Right lobe of liver (tissue), 6 donors: ENCODE measurements around the gene MIOS. TPM values are rescaled to one million over a fixed set of nuclear protein-coding genes. Genes with fewer than 3 reads are reported as not detected.

ENCODE experiments used
- ATAC-seq, 4 donors: fragments of 200-7000 bp; cut with Tn5 transposase; one replicate each; pipeline ENCODE4 v1.9.1; 2020; ENCODE audit warnings: mild to moderate bottlenecking in 4 of 4, moderate library complexity in 4 of 4
- DNase-seq, 3 donors: peaks; one replicate each; pipeline ENCODE4 v3.0.0-alpha.2; 2020
- H3K27ac ChIP-seq, 3 donors: fragments of 200-600 bp; one replicate each; pipeline ENCODE4 v1.8.0; 2022
- H3K27me3 ChIP-seq, 2 donors: fragments of 200-600 bp; one replicate each; pipeline ENCODE4 v1.8.0; 2022
- H3K36me3 ChIP-seq, 4 donors: fragments of 200-600 bp; sonication (generic) in 1 of 4; one replicate each; pipeline versions ENCODE4 v1.5.1 to v1.8.0; 2017 to 2022; ENCODE audit warnings: control low read depth in 1 of 4
- H3K4me1 ChIP-seq, 4 donors: fragments of 200-600 bp; sonication (generic) in 1 of 4; one replicate each; pipeline versions ENCODE4 v1.5.1 to v1.8.0; 2017 to 2022; ENCODE audit warnings: control low read depth in 1 of 4
- H3K4me3 ChIP-seq, 3 donors: fragments of 200-600 bp; one replicate each; pipeline ENCODE4 v1.8.0; 2022
- H3K9me3 ChIP-seq, 4 donors: fragments of 200-600 bp; sonication (generic) in 1 of 4; one replicate each; pipeline versions ENCODE4 v1.5.1 to v1.8.0; 2017 to 2022; ENCODE audit warnings: control low read depth in 1 of 4
- CTCF ChIP-seq, 4 donors: fragments of 200-600 bp in 3 of 4; fragments of 450-650 bp in 1 of 4; IDR thresholded peaks; one replicate each; pipeline versions ENCODE4 v1.5.1 to v1.8.0; 2016 to 2022; ENCODE audit warnings: antibody characterized with exemption in 4 of 4, mild to moderate bottlenecking in 2 of 4
- POLR2A ChIP-seq: fragments of 450-650 bp; IDR thresholded peaks from one replicate; pipeline ENCODE4 v1.6.1; 2017; ENCODE audit warnings: antibody characterized with exemption, mild to moderate bottlenecking
- WGBS: methylation state at CpG from one replicate; pipeline ENCODE4 v1.1.6; 2018; ENCODE audit warnings: low coverage, low lambda C conversion rate; ENCODE audit not compliant: insufficient coverage; ENCODE audit errors: missing lambda C conversion rate; 5-methylcytosine and 5-hydroxymethylcytosine counted together
- intact Hi-C, 2 donors: fragments of 100-400 bp; cut with DNase I; formaldehyde crosslinking; loops; one replicate each; pipeline versions ENCODE4 v1.11.2 to v1.14.1; 2022
- total RNA-seq, 6 experiments: library from RNA; depleted of rRNA in 2 of 6; stranded (reverse); fragments of >200 nt in 2 of 6; fragmentation: NEBNext Ultra II Directional in 3 of 6; extraction: Animal tissue kit (Norgen Biotek cat#: 25700) in 3 of 6; gene quantifications; one replicate each; pipeline versions ENCODE4 v1.1.0 to v1.2.4, GENCODE V29; 2016 to 2023
- donor health status: DM: no; HTN: yes; CAD: no.
- donor health status: DM: no; HTN: no; CAD: no.
- donor health status: DM: no; HTN: no; CAD: no.
- donor health status: DM: no; HTN: yes; CAD: no.
- donor health status: DM: no; HTN: yes; CAD: no.

MIOS gene
- total RNA-seq, 6 experiments from 2014 or later = 14.1 to 21.3 (median 18.6) TPM

- no peaks in the 10 kb centered on the region for H3K9me3 ChIP-seq
Measured at GRCh38 chr7:7609330-7609729, 42.6 kb downstream of the MIOS start.

GRCh38 chr7:7612519-7612918 is 45.8 kb downstream of the MIOS start:
- H3K4me1 ChIP-seq = no peaks in the 10 kb centered on the region
- TF ChIP-seq POLR2A (no peak), CTCF (IDR thresholded peaks at IDR 0.05) (no peak)
- H3K36me3 ChIP-seq = peaks cover 0 to 2% (median 0%) of the 10 kb centered on the region in 4 donors
- H3K27ac ChIP-seq = no peak overlapping the region
- WGBS = 100% methylated on average over 1 of the region's 1 CpG
- intact Hi-C loops = no loop called here
- no peak for ATAC-seq
- no peaks in the 10 kb centered on the region for H3K9me3 ChIP-seq
- DNase-seq = no peak
- no peak overlapping the region for H3K4me3 ChIP-seq
- H3K27me3 ChIP-seq = no peaks in the 10 kb centered on the region

More at GRCh38 chr7:7609330-7609729, 42.6 kb downstream of the MIOS start:
- TF ChIP-seq CTCF (IDR thresholded peaks at IDR 0.05) (no peak), POLR2A (no peak)
- WGBS = 96% methylated on average over 2 of the region's 2 CpGs
- H3K4me3 ChIP-seq = no peak overlapping the region
- ATAC-seq (no peak), DNase-seq (no peak)
- no peaks in the 10 kb centered on the region for H3K27me3 ChIP-seq
- intact Hi-C loops = no loop called here
- peaks cover 0 to 19% (median 0%) of the 10 kb centered on the region in 4 donors for H3K36me3 ChIP-seq
- H3K4me1 ChIP-seq = no peaks in the 10 kb centered on the region
- no peak overlapping the region for H3K27ac ChIP-seq

- intact Hi-C loops = no loop called here
Measured at GRCh38 chr7:7613210-7613609, 46.5 kb downstream of the MIOS start.

GRCh38 chr7:7614018-7614741 is 47.5 kb downstream of the MIOS start:
- no peak overlapping the region for H3K27ac ChIP-seq
- intact Hi-C loops = no loop called here
- no peaks in the 10 kb centered on the region for H3K36me3 ChIP-seq
- H3K4me3 ChIP-seq = no peak overlapping the region
- no peaks in the 10 kb centered on the region for H3K27me3 ChIP-seq
- ATAC-seq (no peak), DNase-seq (no peak)
- H3K9me3 ChIP-seq = no peaks in the 10 kb centered on the region
- TF ChIP-seq POLR2A = no peak
- no peak for TF ChIP-seq CTCF (IDR thresholded peaks at IDR 0.05)
- 68% methylated on average over 4 of the region's 4 CpGs for WGBS
- no peaks in the 10 kb centered on the region for H3K4me1 ChIP-seq

More at GRCh38 chr7:7613210-7613609, 46.5 kb downstream of the MIOS start:
- ATAC-seq (no peak), DNase-seq (no peak)
- Histone ChIP-seq H3K27ac (no peak overlapping the region), H3K4me3 (no peak overlapping the region), H3K9me3 (no peaks in the 10 kb centered on the region), H3K36me3 (no peaks in the 10 kb centered on the region), H3K27me3 (no peaks in the 10 kb centered on the region), H3K4me1 (no peaks in the 10 kb centered on the region)
- WGBS = 100% methylated on average over 1 of the region's 1 CpG
- TF ChIP-seq CTCF (IDR thresholded peaks at IDR 0.05) = no peak
- TF ChIP-seq POLR2A = no peak
